ENCODE data around the gene IKBKE. TPM values are rescaled to one million over a fixed set of nuclear protein-coding genes. Genes with fewer than 3 reads are reported as not detected.

The IKBKE gene
- total and polyA plus RNA-seq, 4 donors: 4.3 to 10.3 (median 5.2) TPM

GRCh38 chr1:206439205-206439604 lies 31.1 kb upstream of the IKBKE start:
- H3K27ac ChIP-seq (ENCODE audit: low read depth in 1 of 2, low read length in 2 of 2): no peak overlapping the region
- H3K4me1 ChIP-seq (ENCODE audit: control insufficient read depth in 1 of 2, insufficient read depth in 2 of 2, low read length in 2 of 2): no peaks in the 10 kb centered on the region
- DNase-seq (no peak), ATAC-seq (ENCODE audit: low FRiP score) (no peak)
- no peaks in the 10 kb centered on the region for H3K9me3 ChIP-seq (ENCODE audit: control insufficient read depth, low read length)
- WGBS, 2 donors: 78 to 88% methylated on average over 2 of the region's 2 CpGs
- intact Hi-C loops (cut with DNase I): no loop called here
- H3K27me3 ChIP-seq (ENCODE audit: control insufficient read depth in 1 of 2, insufficient read depth in 2 of 2, low read length in 1 of 2): no peaks in the 10 kb centered on the region
- H3K36me3 ChIP-seq (ENCODE audit: control insufficient read depth in 1 of 2, insufficient read depth in 2 of 2, low read length in 1 of 2): peaks cover 1 to 3% of the 10 kb centered on the region in 2 donors
- H3K4me3 ChIP-seq (ENCODE audit: low read length in 2 of 2): no peak overlapping the region

DNA sequence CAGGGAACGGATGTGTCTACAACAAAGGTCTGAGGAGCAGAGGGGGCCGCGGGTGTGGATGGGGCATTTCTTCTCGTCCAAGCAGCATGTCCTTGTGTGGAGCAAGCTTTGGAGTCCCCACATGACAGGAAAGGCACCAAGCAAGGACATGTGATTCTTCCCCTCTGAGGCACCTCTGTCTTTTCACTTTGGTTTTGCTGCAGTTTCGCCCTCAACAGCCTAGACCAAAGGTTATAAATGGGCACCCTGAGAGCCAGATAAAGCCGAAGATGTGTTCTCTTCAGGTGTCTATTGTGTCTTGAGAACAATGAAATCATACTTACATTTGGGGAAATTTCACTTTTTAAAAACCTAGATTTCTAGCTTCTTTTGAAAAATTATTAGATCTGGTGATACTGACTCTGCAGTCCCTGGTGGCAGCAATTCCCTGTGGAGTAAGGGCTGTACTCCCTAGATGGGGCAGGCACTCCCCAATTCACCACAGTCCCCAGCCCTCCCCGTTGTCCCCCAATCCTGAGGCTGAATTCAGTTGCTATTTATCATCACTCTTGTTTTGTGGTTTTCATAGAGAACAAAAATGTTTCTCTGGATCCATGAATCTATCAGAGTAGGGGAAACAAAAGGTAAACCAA lies 28.8 kb upstream of the IKBKE start:
- Histone ChIP-seq H3K9me3 (ENCODE audit: control insufficient read depth, low read length) (no peaks in the 10 kb centered on the region), H3K36me3 (ENCODE audit: control insufficient read depth in 1 of 2, insufficient read depth in 2 of 2, low read length in 1 of 2) (peaks cover 1 to 3% of the 10 kb centered on the region in 2 donors), H3K27me3 (ENCODE audit: control insufficient read depth in 1 of 2, insufficient read depth in 2 of 2, low read length in 1 of 2) (no peaks in the 10 kb centered on the region), H3K27ac (ENCODE audit: low read depth in 1 of 2, low read length in 2 of 2) (no peak overlapping the region), H3K4me1 (ENCODE audit: control insufficient read depth in 1 of 2, insufficient read depth in 2 of 2, low read length in 2 of 2) (no peaks in the 10 kb centered on the region), H3K4me3 (ENCODE audit: low read length in 2 of 2) (no peak overlapping the region)
- WGBS, 2 donors: 94 to 97% methylated on average over 7 of the region's 7 CpGs
- no peak for DNase-seq
- no peak for ATAC-seq (ENCODE audit: low FRiP score)
- intact Hi-C loops (cut with DNase I): no loop called here

DNA sequence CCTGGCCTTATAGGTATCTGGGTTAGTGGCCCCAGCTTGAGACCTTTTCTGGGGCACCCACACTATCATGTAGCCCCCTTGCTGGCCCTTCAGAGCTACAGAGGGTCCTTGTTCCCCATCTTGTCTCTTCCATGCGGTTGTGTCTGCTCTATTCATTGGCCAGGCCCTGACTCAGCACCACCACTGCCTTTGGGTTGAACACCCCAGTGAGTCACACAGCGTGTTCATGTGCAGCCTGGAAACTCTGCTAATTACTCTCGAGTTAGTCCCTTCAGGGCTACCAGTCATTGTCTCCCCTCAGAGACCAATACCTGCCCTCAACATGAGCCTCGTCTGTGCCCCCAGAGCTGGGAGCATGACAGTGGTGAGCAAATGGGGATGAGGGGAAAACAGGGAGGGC lies 28.2 kb upstream of the IKBKE start:
- 91 to 92% methylated on average over 4 of the region's 4 CpGs for WGBS, 2 donors
- Histone ChIP-seq H3K4me3 (ENCODE audit: low read length in 2 of 2) (no peak overlapping the region), H3K36me3 (ENCODE audit: control insufficient read depth in 1 of 2, insufficient read depth in 2 of 2, low read length in 1 of 2) (peaks cover 0 to 1% of the 10 kb centered on the region in 2 donors), H3K4me1 (ENCODE audit: control insufficient read depth in 1 of 2, insufficient read depth in 2 of 2, low read length in 2 of 2) (no peaks in the 10 kb centered on the region), H3K27ac (ENCODE audit: low read depth in 1 of 2, low read length in 2 of 2) (no peak overlapping the region), H3K9me3 (ENCODE audit: control insufficient read depth, low read length) (no peaks in the 10 kb centered on the region), H3K27me3 (ENCODE audit: control insufficient read depth in 1 of 2, insufficient read depth in 2 of 2, low read length in 1 of 2) (no peaks in the 10 kb centered on the region)
- intact Hi-C loops (cut with DNase I): no loop called here
- DNase-seq (no peak), ATAC-seq (ENCODE audit: low FRiP score) (no peak)

- peak; percentile 62 for ATAC-seq (ENCODE audit: low FRiP score)
- intact Hi-C loops (cut with DNase I): no loop called here
- 2 to 3% methylated on average over 4 of the region's 4 CpGs for WGBS, 2 donors
These were observed 25.2 kb upstream of the IKBKE start for GRCh38 chr1:206445116-206445515.

DNA sequence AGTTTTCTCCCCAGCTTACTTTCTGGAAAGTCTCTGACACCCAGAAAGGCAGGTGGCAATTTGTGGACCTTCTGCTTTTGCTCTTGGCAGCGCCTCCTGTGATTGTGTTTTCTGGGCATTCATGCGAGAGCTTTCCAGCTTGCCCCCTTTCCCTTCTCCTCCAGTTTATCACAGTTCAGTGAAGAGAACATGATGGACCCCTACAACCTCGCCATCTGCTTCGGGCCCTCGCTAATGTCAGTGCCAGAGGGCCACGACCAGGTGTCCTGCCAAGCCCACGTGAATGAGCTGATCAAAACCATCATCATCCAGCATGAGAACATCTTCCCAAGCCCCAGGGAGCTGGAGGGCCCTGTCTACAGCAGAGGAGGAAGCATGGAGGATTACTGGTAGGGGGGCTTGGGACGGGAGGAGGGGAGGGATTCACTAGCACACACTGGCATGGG lies 24.3 kb upstream of the IKBKE start:
- Histone ChIP-seq H3K36me3 (ENCODE audit: control insufficient read depth in 1 of 2, insufficient read depth in 2 of 2, low read length in 1 of 2) (peaks cover 0 to 1% of the 10 kb centered on the region in 2 donors), H3K27ac (ENCODE audit: low read depth in 1 of 2, low read length in 2 of 2) (peak overlapping the region in 1 of 2 donors; percentile 56)
- intact Hi-C loops (cut with DNase I): no loop called here

More at GRCh38 chr1:206445116-206445515, 25.2 kb upstream of the IKBKE start:
- H3K36me3 ChIP-seq (ENCODE audit: control insufficient read depth in 1 of 2, insufficient read depth in 2 of 2, low read length in 1 of 2): peaks cover 0 to 1% of the 10 kb centered on the region in 2 donors
- H3K4me3 ChIP-seq (ENCODE audit: low read length in 2 of 2): no peak overlapping the region
- no peak overlapping the region for H3K27ac ChIP-seq (ENCODE audit: low read depth in 1 of 2, low read length in 2 of 2)
- H3K9me3 ChIP-seq (ENCODE audit: control insufficient read depth, low read length): no peaks in the 10 kb centered on the region
- peak in 1 of 2 donors; percentile 77 for DNase-seq
- H3K27me3 ChIP-seq (ENCODE audit: control insufficient read depth in 1 of 2, insufficient read depth in 2 of 2, low read length in 1 of 2): no peaks in the 10 kb centered on the region
- no peaks in the 10 kb centered on the region for H3K4me1 ChIP-seq (ENCODE audit: control insufficient read depth in 1 of 2, insufficient read depth in 2 of 2, low read length in 2 of 2)

GRCh38 chr1:206446688-206447421 lies 23.4 kb upstream of the IKBKE start:
- intact Hi-C loops (cut with DNase I): no loop called here
- ATAC-seq (ENCODE audit: low FRiP score): no peak
- H3K4me3 ChIP-seq (ENCODE audit: low read length in 2 of 2): no peak overlapping the region

More for the DNA sequence above, 24.3 kb upstream of the IKBKE start:
- Histone ChIP-seq H3K27me3 (ENCODE audit: control insufficient read depth in 1 of 2, insufficient read depth in 2 of 2, low read length in 1 of 2) (no peaks in the 10 kb centered on the region), H3K4me1 (ENCODE audit: control insufficient read depth in 1 of 2, insufficient read depth in 2 of 2, low read length in 2 of 2) (no peaks in the 10 kb centered on the region), H3K9me3 (ENCODE audit: control insufficient read depth, low read length) (no peaks in the 10 kb centered on the region), H3K4me3 (ENCODE audit: low read length in 2 of 2) (no peak overlapping the region)
- 96% methylated on average over 8 of the region's 8 CpGs for WGBS, 2 donors
- DNase-seq (no peak), ATAC-seq (ENCODE audit: low FRiP score) (no peak)

DNA sequence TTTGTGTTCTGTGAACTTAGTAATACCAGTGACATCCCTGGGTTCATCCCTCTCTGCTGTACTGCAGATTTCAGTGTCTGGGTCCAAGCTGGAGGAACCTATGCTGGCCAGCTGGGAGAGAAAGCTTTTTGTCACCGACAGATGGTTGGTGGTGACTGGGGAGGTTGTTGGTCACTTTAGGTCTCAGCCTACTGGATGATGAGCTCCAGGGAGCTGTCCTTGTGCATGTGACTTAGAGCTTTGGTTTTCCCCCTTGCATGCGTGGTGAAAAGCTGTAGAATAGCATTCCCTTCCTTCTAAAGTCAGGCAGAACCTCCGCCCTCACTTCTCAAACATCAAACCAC lies 22.9 kb upstream of the IKBKE start:
- no peaks in the 10 kb centered on the region for H3K9me3 ChIP-seq (ENCODE audit: control insufficient read depth, low read length)
- WGBS, 2 donors: 69 to 86% methylated on average over 3 of the region's 3 CpGs
- ATAC-seq (ENCODE audit: low FRiP score): no peak
- no peaks in the 10 kb centered on the region for H3K4me1 ChIP-seq (ENCODE audit: control insufficient read depth in 1 of 2, insufficient read depth in 2 of 2, low read length in 2 of 2)
- H3K27me3 ChIP-seq (ENCODE audit: control insufficient read depth in 1 of 2, insufficient read depth in 2 of 2, low read length in 1 of 2): no peaks in the 10 kb centered on the region
- intact Hi-C loops (cut with DNase I): no loop called here
- no peak overlapping the region for H3K4me3 ChIP-seq (ENCODE audit: low read length in 2 of 2)
- H3K27ac ChIP-seq (ENCODE audit: low read depth in 1 of 2, low read length in 2 of 2): no peak overlapping the region
- DNase-seq: no peak
- H3K36me3 ChIP-seq (ENCODE audit: control insufficient read depth in 1 of 2, insufficient read depth in 2 of 2, low read length in 1 of 2): peaks cover 0 to 3% of the 10 kb centered on the region in 2 donors

More at GRCh38 chr1:206446688-206447421, 23.4 kb upstream of the IKBKE start:
- Histone ChIP-seq H3K36me3 (ENCODE audit: control insufficient read depth in 1 of 2, insufficient read depth in 2 of 2, low read length in 1 of 2) (peaks cover 0 to 3% of the 10 kb centered on the region in 2 donors), H3K27me3 (ENCODE audit: control insufficient read depth in 1 of 2, insufficient read depth in 2 of 2, low read length in 1 of 2) (no peaks in the 10 kb centered on the region), H3K27ac (ENCODE audit: low read depth in 1 of 2, low read length in 2 of 2) (no peak overlapping the region), H3K4me1 (ENCODE audit: control insufficient read depth in 1 of 2, insufficient read depth in 2 of 2, low read length in 2 of 2) (no peaks in the 10 kb centered on the region), H3K9me3 (ENCODE audit: control insufficient read depth, low read length) (no peaks in the 10 kb centered on the region)
- 84 to 85% methylated on average over 11 of the region's 11 CpGs for WGBS, 2 donors
- no peak for DNase-seq

- intact Hi-C loops (cut with DNase I): no loop called here
- H3K27me3 ChIP-seq (ENCODE audit: control insufficient read depth in 1 of 2, insufficient read depth in 2 of 2, low read length in 1 of 2): no peaks in the 10 kb centered on the region
- ATAC-seq (ENCODE audit: low FRiP score): no peak
- H3K9me3 ChIP-seq (ENCODE audit: control insufficient read depth, low read length): no peaks in the 10 kb centered on the region
- H3K4me1 ChIP-seq (ENCODE audit: control insufficient read depth in 1 of 2, insufficient read depth in 2 of 2, low read length in 2 of 2): no peaks in the 10 kb centered on the region
- H3K4me3 ChIP-seq (ENCODE audit: low read length in 2 of 2): no peak overlapping the region
- 90 to 97% methylated on average over 4 of the region's 4 CpGs for WGBS, 2 donors
- H3K27ac ChIP-seq (ENCODE audit: low read depth in 1 of 2, low read length in 2 of 2): no peak overlapping the region
- H3K36me3 ChIP-seq (ENCODE audit: control insufficient read depth in 1 of 2, insufficient read depth in 2 of 2, low read length in 1 of 2): peaks cover 0 to 2% of the 10 kb centered on the region in 2 donors
- DNase-seq: no peak
These were observed 22.5 kb upstream of the IKBKE start for GRCh38 chr1:206447792-206448191.

GRCh38 chr1:206448471-206448870 lies 21.8 kb upstream of the IKBKE start:
- 74 to 87% methylated on average over 4 of the region's 4 CpGs for WGBS, 2 donors
- H3K9me3 ChIP-seq (ENCODE audit: control insufficient read depth, low read length): no peaks in the 10 kb centered on the region
- ATAC-seq (ENCODE audit: low FRiP score) (no peak), DNase-seq (no peak)
- peaks cover 0 to 2% of the 10 kb centered on the region in 2 donors for H3K36me3 ChIP-seq (ENCODE audit: control insufficient read depth in 1 of 2, insufficient read depth in 2 of 2, low read length in 1 of 2)
- H3K4me3 ChIP-seq (ENCODE audit: low read length in 2 of 2): no peak overlapping the region
- H3K4me1 ChIP-seq (ENCODE audit: control insufficient read depth in 1 of 2, insufficient read depth in 2 of 2, low read length in 2 of 2): no peaks in the 10 kb centered on the region
- intact Hi-C loops (cut with DNase I): no loop called here
- no peak overlapping the region for H3K27ac ChIP-seq (ENCODE audit: low read depth in 1 of 2, low read length in 2 of 2)
- no peaks in the 10 kb centered on the region for H3K27me3 ChIP-seq (ENCODE audit: control insufficient read depth in 1 of 2, insufficient read depth in 2 of 2, low read length in 1 of 2)
